B cell (primary cell): Measurements from ENCODE around the gene AMACR.

ENCODE experiments used
- EZH2 ChIP-seq: IDR thresholded peaks from 2 replicates; pipeline ENCODE4 v1.6.1; 2012; ENCODE audit warnings: borderline replicate concordance, low read depth, mild to moderate bottlenecking, moderate library complexity, low read length; ENCODE audit not compliant: insufficient read depth, poor library complexity, severe bottlenecking
- TF ChIP-seq, protein P1 (sequence below): fragments of 200-600 bp; IDR thresholded peaks from one replicate; pipeline ENCODE4 v1.8.0; 2022; ENCODE audit warnings: antibody characterized with exemption, mild to moderate bottlenecking

DNA sequence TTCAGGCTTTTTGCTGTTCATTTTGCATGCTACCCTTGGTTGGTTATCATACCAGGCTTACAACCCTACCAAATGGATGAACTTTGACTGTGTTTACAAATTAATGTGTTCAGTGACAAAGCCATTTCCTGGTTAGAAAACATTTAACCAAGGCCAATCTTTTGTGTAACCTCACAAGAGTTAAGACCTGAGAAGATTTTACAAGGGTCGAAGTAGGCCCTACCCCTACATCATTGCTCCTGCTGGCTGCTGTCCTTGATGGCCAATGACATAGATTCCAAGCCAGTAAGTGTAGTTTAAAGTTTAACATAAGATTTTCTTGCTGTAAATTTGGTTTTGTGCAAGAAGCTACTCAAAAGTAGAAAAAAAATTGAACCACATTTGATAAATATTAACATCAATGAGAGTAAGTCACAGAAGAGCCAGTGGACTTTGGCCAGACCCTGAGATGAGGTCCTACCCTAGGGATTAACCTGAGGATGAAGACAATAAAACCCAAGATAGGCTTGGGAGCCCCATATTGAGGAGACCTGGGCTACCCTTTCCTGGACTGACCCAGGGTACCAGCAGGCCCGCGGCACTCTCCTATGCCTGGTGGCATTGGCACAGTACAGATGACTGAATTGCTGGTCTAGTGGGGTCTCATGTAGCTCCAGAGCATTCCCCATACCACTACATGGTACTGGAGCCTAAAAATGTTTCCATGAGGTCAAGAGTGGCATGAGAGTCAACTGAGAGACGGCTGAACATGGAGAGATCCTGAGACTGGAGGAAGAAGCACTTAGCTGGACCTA is 26.9 kb upstream of the AMACR start:
- TF ChIP-seq, protein P1, sequence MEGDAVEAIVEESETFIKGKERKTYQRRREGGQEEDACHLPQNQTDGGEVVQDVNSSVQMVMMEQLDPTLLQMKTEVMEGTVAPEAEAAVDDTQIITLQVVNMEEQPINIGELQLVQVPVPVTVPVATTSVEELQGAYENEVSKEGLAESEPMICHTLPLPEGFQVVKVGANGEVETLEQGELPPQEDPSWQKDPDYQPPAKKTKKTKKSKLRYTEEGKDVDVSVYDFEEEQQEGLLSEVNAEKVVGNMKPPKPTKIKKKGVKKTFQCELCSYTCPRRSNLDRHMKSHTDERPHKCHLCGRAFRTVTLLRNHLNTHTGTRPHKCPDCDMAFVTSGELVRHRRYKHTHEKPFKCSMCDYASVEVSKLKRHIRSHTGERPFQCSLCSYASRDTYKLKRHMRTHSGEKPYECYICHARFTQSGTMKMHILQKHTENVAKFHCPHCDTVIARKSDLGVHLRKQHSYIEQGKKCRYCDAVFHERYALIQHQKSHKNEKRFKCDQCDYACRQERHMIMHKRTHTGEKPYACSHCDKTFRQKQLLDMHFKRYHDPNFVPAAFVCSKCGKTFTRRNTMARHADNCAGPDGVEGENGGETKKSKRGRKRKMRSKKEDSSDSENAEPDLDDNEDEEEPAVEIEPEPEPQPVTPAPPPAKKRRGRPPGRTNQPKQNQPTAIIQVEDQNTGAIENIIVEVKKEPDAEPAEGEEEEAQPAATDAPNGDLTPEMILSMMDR, result no peak
- no peak for TF ChIP-seq EZH2
